GDM1 (cell line): ENCODE measurements around the gene ARHGAP19.
"Not testable (repeated sequence)": the region's sequence is repeated elsewhere in the genome, so short reads cannot be mapped to it uniquely, and the experiment has no call there.

Source experiments
- DNase-seq: peaks from one replicate; lab custom pipeline; 2025; lab: John Stamatoyannopoulos, UW

The ARHGAP19 gene

GRCh38 chr10:97279121-97279815, 13.2 kb downstream of the ARHGAP19 start:
- DNase-seq, result no peak

- peak; percentile 51 for DNase-seq
These were observed 13.9 kb downstream of the ARHGAP19 start for GRCh38 chr10:97278491-97278989.

- DNase-seq, result no peak
These were observed 14.9 kb downstream of the ARHGAP19 start for GRCh38 chr10:97277551-97277950.

- DNase-seq, result no peak
These were observed 17.6 kb downstream of the ARHGAP19 start for GRCh38 chr10:97274828-97275227.

GRCh38 chr10:97273700-97274099, 18.7 kb downstream of the ARHGAP19 start:
- DNase-seq, result no peak

- no peak for DNase-seq
These were observed 21.8 kb downstream of the ARHGAP19 start for GRCh38 chr10:97270523-97271154.

GRCh38 chr10:97267671-97268070, 24.8 kb downstream of the ARHGAP19 start:
- no peak for DNase-seq

- DNase-seq, result not testable (repeated sequence)
These were observed 27.3 kb downstream of the ARHGAP19 start for GRCh38 chr10:97265095-97265494.

GRCh38 chr10:97263971-97264370, 28.5 kb downstream of the ARHGAP19 start:
- DNase-seq, result no peak

GRCh38 chr10:97261656-97262055, 30.8 kb downstream of the ARHGAP19 start:
- DNase-seq, result no peak

- DNase-seq, result no peak
These were observed 31.3 kb downstream of the ARHGAP19 start for GRCh38 chr10:97261183-97261582.

- DNase-seq, result no peak
These were observed 33.3 kb downstream of the ARHGAP19 start for GRCh38 chr10:97259119-97259518.

GRCh38 chr10:97256356-97256755, 36.1 kb downstream of the ARHGAP19 start:
- no peak for DNase-seq

GRCh38 chr10:97255512-97256293, 36.7 kb downstream of the ARHGAP19 start:
- no peak for DNase-seq

- no peak for DNase-seq
These were observed 37.7 kb downstream of the ARHGAP19 start for GRCh38 chr10:97254694-97255093.

- DNase-seq, result no peak
These were observed 41.5 kb downstream of the ARHGAP19 start for GRCh38 chr10:97250952-97251351.

GRCh38 chr10:97243836-97244235, 48.6 kb downstream of the ARHGAP19 start:
- no peak for DNase-seq

- no peak for DNase-seq
These were observed 53.6 kb downstream of the ARHGAP19 start for GRCh38 chr10:97238855-97239254.

GRCh38 chr10:97235353-97235752, 57.1 kb downstream of the ARHGAP19 start:
- no peak for DNase-seq

- DNase-seq, result peak; percentile 13
These were observed 58.0 kb downstream of the ARHGAP19 start for GRCh38 chr10:97234400-97234799.

- no peak for DNase-seq
These were observed 62.3 kb downstream of the ARHGAP19 start for GRCh38 chr10:97230146-97230545.

- no peak for DNase-seq
These were observed 63.0 kb downstream of the ARHGAP19 start for GRCh38 chr10:97229322-97230015.
